HepG2 (cell line): ENCODE measurements around the gene FAM174C. TPM values are rescaled to one million over a fixed set of nuclear protein-coding genes. Genes with fewer than 3 reads are reported as not detected.
A peak's percentile ranks its signal among the peaks of the same experiment; 100 is the strongest.

Experiments
- AGO1 ChIP-seq: fragments of 200-400 bp; formaldehyde crosslinking; IDR thresholded peaks from 2 replicates; pipeline ENCODE4 v1.6.1; 2017; ENCODE audit warnings: mild to moderate bottlenecking, low read depth, low read length, moderate library complexity; ENCODE audit not compliant: poor library complexity, severe bottlenecking
- CHD2 ChIP-seq: IDR thresholded peaks from 2 replicates; pipeline ENCODE4 v1.6.1; 2011; ENCODE audit warnings: low read depth, low read length, improper control_type of control experiment
- NONO ChIP-seq, 2 experiments: fragments of 450-650 bp in 1 of 2; sonication (generic) in 1 of 2; formaldehyde crosslinking in 1 of 2; IDR thresholded peaks in 1 of 2; conservative IDR thresholded peaks in 1 of 2; 2 replicates each; pipeline versions ENCODE4 v1.6.1 to v1.8.0; 2017 to 2022; ENCODE audit warnings: mild to moderate bottlenecking in 1 of 2, missing genetic modification reagents in 1 of 2, moderate library complexity in 1 of 2
- PRDM15 ChIP-seq: sonication (generic); formaldehyde crosslinking; IDR thresholded peaks from 2 replicates; pipeline ENCODE4 v1.4.0; 2020; ENCODE audit warnings: missing genetic modification reagents
- SP1 ChIP-seq, 2 experiments: fragments of 450-650 bp in 1 of 2; sonication (generic) in 1 of 2; formaldehyde crosslinking in 1 of 2; IDR thresholded peaks; 2 replicates each; pipeline versions ENCODE4 v1.4.0 to v1.6.1; 2016 to 2020; ENCODE audit warnings: missing genetic modification reagents in 1 of 2
- TFDP1 ChIP-seq: IDR thresholded peaks from 2 replicates; pipeline ENCODE4 v1.6.1; 2016; ENCODE audit warnings: missing compliant biosample characterization, missing genetic modification reagents, borderline replicate concordance
- ZNF292 ChIP-seq: sonication (generic); formaldehyde crosslinking; IDR thresholded peaks from 2 replicates; pipeline ENCODE4 v1.8.1; 2022; ENCODE audit warnings: mild to moderate bottlenecking, low read depth, missing genetic modification reagents, borderline replicate concordance
- ZNF407 ChIP-seq: sonication (generic); formaldehyde crosslinking; IDR thresholded peaks from one replicate; pipeline ENCODE4 v1.5.1; 2020; ENCODE audit warnings: mild to moderate bottlenecking, missing genetic modification reagents; ENCODE audit errors: not compliant biosample characterization
- ZNF687 ChIP-seq: sonication (generic); formaldehyde crosslinking; IDR thresholded peaks from 2 replicates; pipeline ENCODE4 v1.5.1; 2020; ENCODE audit warnings: mild to moderate bottlenecking, missing genetic modification reagents, moderate library complexity
- polyA plus RNA-seq, 8 experiments: library from polyadenylated mRNA; depleted of rRNA in 3 of 8; stranded (reverse) in 7 of 8; unstranded in 1 of 8; fragments of >200 nt; fragmentation: Illumina TruSeq in 4 of 8; extraction: Trizol in 4 of 8; gene quantifications; 2 replicates each; pipeline versions ENCODE4 v1.2.1 to v1.2.3, GENCODE V29; 2011 to 2016; ENCODE audit warnings: low read depth in 4 of 8, missing spikeins in 1 of 8, mixed read lengths in 1 of 8; ENCODE audit not compliant: insufficient read depth in 1 of 8
- total RNA-seq, 5 experiments: library from RNA; depleted of rRNA; stranded (reverse); fragments of >200 nt; fragmentation: Illumina TruSeq; extraction: Trizol; gene quantifications; 2 replicates each; pipeline ENCODE4 v1.2.3, GENCODE V29; 2016; ENCODE audit warnings: low read depth in 1 of 5

Gene FAM174C
- total and polyA plus RNA-seq, 2 of the 13 experiments (the other 11 are each of a cell fraction or from before 2014, with no cell fraction given) = 19.5 to 31.3 TPM

GRCh38 chr19:1259206-1259875 lies 16.0 kb upstream of the FAM174C start (continued):
- TF ChIP-seq ZNF407 = peak; percentile 58
- TF ChIP-seq SP1 (IDR thresholded peaks at IDR 0.05) = no peak
- peak; percentile 49; the same call in 1 of the 2 replicates for TF ChIP-seq SP1 (CRISPR knock-in tag; IDR thresholded peaks at IDR 0.05)
- TF ChIP-seq CHD2 = peak; percentile 67; the same call in 1 of the 2 replicates
- TF ChIP-seq PRDM15 (CRISPR knock-in tag) = no peak
- peak; percentile 55; the same call in 1 of the 2 replicates for TF ChIP-seq ZNF292 (CRISPR knock-in tag)
- TF ChIP-seq ZNF687 (CRISPR knock-in tag) = peak; percentile 95
- TF ChIP-seq AGO1 = peak; percentile 99
- TF ChIP-seq NONO (IDR thresholded peaks at IDR 0.05) = no peak
- peak; percentile 86 for TF ChIP-seq NONO (CRISPR knock-in tag; conservative IDR thresholded peaks at IDR 0.05)
- TF ChIP-seq TFDP1 (CRISPR knock-in tag) = peak; percentile 19; the same call in 1 of the 2 replicates
